AG04450 (cell line): ENCODE measurements around the gene RNF217. TPM values are rescaled to one million over a fixed set of nuclear protein-coding genes. Genes with fewer than 3 reads are reported as not detected.

Experiments used
- CTCF ChIA-PET: fragments of 300-600, 350-600 bp; formaldehyde crosslinking; extraction: SDS; loops from one replicate; lab custom pipeline; 2022; ENCODE audit warnings: antibody characterized with exemption, inconsistent platforms; lab: Charles Lee
- POLR2A ChIA-PET: fragments of 350-600 bp; formaldehyde crosslinking; extraction: SDS; loops from one replicate; lab custom pipeline; 2021; ENCODE audit warnings: antibody characterized with exemption, inconsistent platforms; lab: Yijun Ruan, JAX
- DNase-seq: peaks from one replicate; pipeline ENCODE4 v3.0.0-alpha.2; 2011; ENCODE audit warnings: low read depth, low spot score
- H3K27ac ChIP-seq: one replicate; pipeline ENCODE4 v1.5.1; 2012; ENCODE audit warnings: low read depth, low read length, control low read depth
- H3K27me3 ChIP-seq: one replicate; pipeline ENCODE4 v1.6.0; 2012; ENCODE audit warnings: low read length; ENCODE audit not compliant: control insufficient read depth, insufficient read depth
- H3K4me3 ChIP-seq: 2 replicates; pipeline ENCODE4 v1.5.1; 2011; ENCODE audit warnings: mild to moderate bottlenecking, low read depth, low read length, control low read depth
- H3K9me3 ChIP-seq: 2 replicates; pipeline ENCODE4 v1.5.1; 2012; ENCODE audit warnings: low read length; ENCODE audit not compliant: control insufficient read depth, insufficient read depth
- polyA plus RNA-seq: library from polyadenylated mRNA; depleted of rRNA; stranded (reverse); fragments of >200 nt; gene quantifications from 2 replicates; pipeline ENCODE4 v1.2.3, GENCODE V29; 2011; rRNA removed
- TF ChIP-seq, protein P1 (sequence below): IDR thresholded peaks from 2 replicates; pipeline ENCODE4 v1.5.1; 2011; ENCODE audit warnings: low read depth, low read length, control low read depth, inconsistent platforms

The RNF217 gene
- polyA plus RNA-seq, 1 experiment, result 24.6 TPM

DNA sequence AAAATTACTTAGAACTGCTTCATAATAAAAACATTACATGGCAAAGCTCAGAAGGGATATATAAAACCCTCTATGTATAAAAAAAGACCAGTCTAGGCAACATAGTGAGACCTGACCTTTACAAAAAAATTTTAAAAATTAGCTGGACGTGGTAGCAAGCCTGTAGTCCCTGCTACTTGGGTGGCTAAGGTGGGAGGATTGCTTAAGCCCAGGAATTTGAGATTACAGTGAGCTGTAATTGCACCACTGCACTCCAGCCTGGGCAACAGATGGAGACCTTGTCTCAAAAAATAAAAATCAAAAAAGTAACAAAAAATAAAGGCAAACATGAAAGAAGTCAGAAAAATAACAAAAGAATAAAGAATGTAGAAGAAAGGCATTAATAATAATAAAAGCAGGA lies 169.8 kb downstream of the RNF217 start:
- ChIA-PET POLR2A (no interaction called here), CTCF (interaction anchor here (0.9 kb wide), 1 partner anchor 9 kb away, joined by 3 read pairs; no protein-coding TSS in a partner anchor)
- no peak for DNase-seq

DNA sequence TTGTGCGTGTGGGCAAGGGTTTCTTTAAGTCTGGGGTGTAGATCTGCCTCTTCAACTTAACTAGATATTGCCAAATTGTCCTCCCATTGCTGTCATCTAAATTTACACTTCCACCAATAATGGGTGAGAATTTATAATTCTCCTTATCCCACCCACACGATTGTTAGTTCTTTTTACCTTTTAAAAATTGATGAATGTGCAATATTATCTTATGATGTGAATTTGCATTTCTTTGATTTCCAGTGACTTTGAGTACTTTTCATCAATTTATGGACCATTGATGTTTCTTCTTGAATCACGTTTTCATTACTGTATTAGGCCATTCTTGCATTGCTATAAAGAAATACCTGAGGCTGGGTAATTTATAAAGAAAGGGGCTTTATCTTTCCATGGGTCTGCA lies 174.1 kb downstream of the RNF217 start:
- no peak overlapping the region for H3K27ac ChIP-seq
- H3K4me3 ChIP-seq, result no peak overlapping the region
- POLR2A ChIA-PET, result no interaction called here
- no peak for DNase-seq
- no peaks in the 10 kb centered on the region for H3K27me3 ChIP-seq
- TF ChIP-seq, protein P1, sequence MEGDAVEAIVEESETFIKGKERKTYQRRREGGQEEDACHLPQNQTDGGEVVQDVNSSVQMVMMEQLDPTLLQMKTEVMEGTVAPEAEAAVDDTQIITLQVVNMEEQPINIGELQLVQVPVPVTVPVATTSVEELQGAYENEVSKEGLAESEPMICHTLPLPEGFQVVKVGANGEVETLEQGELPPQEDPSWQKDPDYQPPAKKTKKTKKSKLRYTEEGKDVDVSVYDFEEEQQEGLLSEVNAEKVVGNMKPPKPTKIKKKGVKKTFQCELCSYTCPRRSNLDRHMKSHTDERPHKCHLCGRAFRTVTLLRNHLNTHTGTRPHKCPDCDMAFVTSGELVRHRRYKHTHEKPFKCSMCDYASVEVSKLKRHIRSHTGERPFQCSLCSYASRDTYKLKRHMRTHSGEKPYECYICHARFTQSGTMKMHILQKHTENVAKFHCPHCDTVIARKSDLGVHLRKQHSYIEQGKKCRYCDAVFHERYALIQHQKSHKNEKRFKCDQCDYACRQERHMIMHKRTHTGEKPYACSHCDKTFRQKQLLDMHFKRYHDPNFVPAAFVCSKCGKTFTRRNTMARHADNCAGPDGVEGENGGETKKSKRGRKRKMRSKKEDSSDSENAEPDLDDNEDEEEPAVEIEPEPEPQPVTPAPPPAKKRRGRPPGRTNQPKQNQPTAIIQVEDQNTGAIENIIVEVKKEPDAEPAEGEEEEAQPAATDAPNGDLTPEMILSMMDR, result no peak
- CTCF ChIA-PET, result no interaction called here
- H3K9me3 ChIP-seq, result no peaks in the 10 kb centered on the region

More for the DNA sequence above, 169.8 kb downstream of the RNF217 start:
- TF ChIP-seq, protein P1, result no peak
- Histone ChIP-seq H3K4me3 (no peak overlapping the region), H3K27me3 (no peaks in the 10 kb centered on the region), H3K9me3 (no peaks in the 10 kb centered on the region), H3K27ac (no peak overlapping the region)

DNA sequence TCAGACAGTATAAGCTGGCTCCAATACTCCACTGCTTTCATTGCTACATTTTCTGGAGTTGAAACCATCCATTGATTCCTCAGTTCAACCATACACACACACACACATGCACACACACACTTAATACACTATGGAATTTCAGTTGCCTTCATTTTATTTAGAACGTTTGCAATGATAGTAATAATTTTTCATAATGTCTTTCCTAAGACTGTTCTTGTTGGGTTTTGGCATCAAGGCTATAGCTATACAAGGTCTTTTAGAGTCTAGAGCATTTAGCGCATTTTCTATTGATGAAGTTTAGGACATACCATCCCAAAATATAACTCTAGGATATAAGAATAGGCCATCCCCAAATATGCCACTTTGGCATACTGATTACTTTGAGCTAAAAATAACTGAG lies 175.8 kb downstream of the RNF217 start:
- H3K27me3 ChIP-seq, result no peaks in the 10 kb centered on the region
- CTCF ChIA-PET, result interaction anchor here (1.0 to 1.2 kb wide), 2 partner anchors 15 to 24 kb away, joined by 4 to 5 read pairs; partner anchors contain the start of gene TPD52L1

GRCh38 chr6:125140808-125141207 lies 178.6 kb downstream of the RNF217 start:
- TF ChIP-seq, protein P1, result no peak
- Histone ChIP-seq H3K27me3 (no peaks in the 10 kb centered on the region), H3K27ac (no peak overlapping the region), H3K4me3 (no peak overlapping the region), H3K9me3 (peaks cover 3% of the 10 kb centered on the region)
- POLR2A ChIA-PET, result interaction anchor here (0.7 kb wide), 1 partner anchor 161 kb away, joined by 3 read pairs; no protein-coding TSS in a partner anchor
- CTCF ChIA-PET, result interaction anchor here (3.5 kb wide), 1 partner anchor 27 kb away, joined by 14 read pairs; no protein-coding TSS in a partner anchor
- no peak for DNase-seq

More for the DNA sequence above, 175.8 kb downstream of the RNF217 start:
- Histone ChIP-seq H3K4me3 (no peak overlapping the region), H3K9me3 (peaks cover 3% of the 10 kb centered on the region), H3K27ac (no peak overlapping the region)
- DNase-seq, result no peak
- TF ChIP-seq, protein P1, result no peak
- POLR2A ChIA-PET, result interaction anchor here (0.6 kb wide), 1 partner anchor 84 kb away, joined by 3 read pairs; no protein-coding TSS in a partner anchor

Other genes with a start within 250 kb of the RNF217 start
- 10.9 and 11.1 TPM in 2 replicates for gene TPD52L1, start 191.3 kb downstream of the RNF217 start, polyA plus RNA-seq